Pancreas (tissue), 10 donors: ENCODE measurements around the gene CELF4. TPM values are rescaled to one million over a fixed set of nuclear protein-coding genes. Genes with fewer than 3 reads are reported as not detected.

ENCODE experiments used
- ATAC-seq, 4 donors: fragments of 200-7000 bp; cut with Tn5 transposase; one replicate each; pipeline versions ENCODE4 v1.8.0 to v1.9.1; 2020; ENCODE audit warnings: mild to moderate bottlenecking in 4 of 4, moderate library complexity in 4 of 4
- DNase-seq, 6 donors: peaks; one replicate each; pipeline ENCODE4 v3.0.0-alpha.2; 2020
- FAIRE-seq: peaks from 2 replicates; lab custom pipeline; 2012; peaks lifted over from hg19 to GRCh38; lab: Jason Lieb, UNC
- H3K27ac ChIP-seq, 4 donors: fragments of 200-600 bp; sonication (generic); 1 replicate in 3 of 4; 2 replicates in 1 of 4; pipeline versions ENCODE4 v1.5.0 to v1.8.0; 2020
- H3K27me3 ChIP-seq, 4 donors: fragments of 200-600 bp; one replicate each; pipeline ENCODE4 v1.8.0; 2021
- H3K36me3 ChIP-seq, 3 donors: fragments of 200-600 bp; sonication (generic) in 1 of 3; one replicate each; pipeline versions ENCODE4 v1.5.0 to v1.8.0; 2020 to 2021
- H3K4me1 ChIP-seq, 3 donors: fragments of 200-600 bp; one replicate each; pipeline ENCODE4 v1.8.0; 2021
- H3K4me3 ChIP-seq, 4 donors: fragments of 200-600 bp; sonication (generic) in 2 of 4; one replicate each; pipeline versions ENCODE4 v1.5.0 to v1.8.0; 2020 to 2021
- H3K9me3 ChIP-seq, 4 donors: fragments of 200-600 bp; one replicate each; pipeline ENCODE4 v1.8.0; 2021
- CTCF ChIP-seq, 4 donors: fragments of 200-600 bp; sonication (generic) in 3 of 4; IDR thresholded peaks; one replicate each; pipeline versions ENCODE4 v1.5.0 to v1.8.0; 2021; ENCODE audit warnings: antibody characterized with exemption in 4 of 4
- WGBS, 2 donors: extraction: QIAGEN DNeasy Blood & Tissue Kit; methylation state at CpG; one replicate each; pipeline ENCODE4 v1.1.7; 2013; 5-methylcytosine and 5-hydroxymethylcytosine counted together
- intact Hi-C, 3 donors: fragments of 100-400 bp; cut with DNase I; formaldehyde crosslinking; loops; one replicate each; pipeline versions ENCODE4 v1.11.1 to v1.14.2; 2022
- polyA plus RNA-seq, 2 donors: library from polyadenylated mRNA; stranded (reverse); fragments of 200-250 nt; gene quantifications; one replicate each; pipeline ENCODE4 v1.2.3, GENCODE V29; 2013
- total RNA-seq, 6 donors: library from RNA; stranded (reverse); fragmentation: NEBNext Ultra II Directional in 4 of 6; extraction: Animal tissue kit (Norgen Biotek cat#: 25700) in 4 of 6; gene quantifications; one replicate each; pipeline versions ENCODE4 v1.2.1 to v1.2.4, GENCODE V29; 2021 to 2023
- donor health status: healthy with polysubstance abuse.
- donor health status: DM: no; HTN: no; CAD: no; lungs with moderate emphysema.
- donor health status: DM: no; HTN: no; CAD: no.
- donor health status: control.
- donor health status: control.
- donor health status: Bipolar disorder and iron deficiency.
- donor health status: DM: yes; HTN: yes; CAD: no.
- donor health status: DM: no; HTN: no; CAD: no.
- donor health status: DM: no; HTN: no; CAD: no.
- donor health status: DM: yes; HTN: yes; CAD: no.

Gene CELF4
- total and polyA plus RNA-seq, 8 donors: 1.0 to 10.0 (median 2.8) TPM

- Histone ChIP-seq H3K9me3 (no peaks in the 10 kb centered on the region), H3K27ac (no peak overlapping the region), H3K4me1 (no peaks in the 10 kb centered on the region), H3K36me3 (no peaks in the 10 kb centered on the region), H3K4me3 (no peak overlapping the region), H3K27me3 (no peaks in the 10 kb centered on the region)
- TF ChIP-seq CTCF (IDR thresholded peaks at IDR 0.05): no peak
- ATAC-seq (no peak), FAIRE-seq (no peak), DNase-seq (no peak)
- intact Hi-C loops: loop anchor here in 1 of 3 donors (10.0 kb wide), 1 partner anchor 201 kb away; no protein-coding TSS in a partner anchor
- 65 to 81% methylated on average over 5 of the region's 5 CpGs for WGBS, 2 donors
Observed at GRCh38 chr18:37546272-37546537, 19.4 kb downstream of the CELF4 start.

- intact Hi-C loops: loop anchor here in 1 of 3 donors (10.0 kb wide), 1 partner anchor 201 kb away; no protein-coding TSS in a partner anchor
- no peak for TF ChIP-seq CTCF (IDR thresholded peaks at IDR 0.05)
- Histone ChIP-seq H3K4me1 (no peaks in the 10 kb centered on the region), H3K4me3 (no peak overlapping the region), H3K9me3 (no peaks in the 10 kb centered on the region), H3K36me3 (no peaks in the 10 kb centered on the region), H3K27me3 (no peaks in the 10 kb centered on the region), H3K27ac (no peak overlapping the region)
- ATAC-seq: no peak
- WGBS, 2 donors: 52 to 65% methylated on average over 19 of the region's 19 CpGs
- DNase-seq: no peak
- no peak for FAIRE-seq
Observed at GRCh38 chr18:37545461-37546271, 19.9 kb downstream of the CELF4 start.

- WGBS, 2 donors: 47 to 59% methylated on average over 5 of the region's 5 CpGs
- no peaks in the 10 kb centered on the region for H3K36me3 ChIP-seq
- H3K27me3 ChIP-seq: no peaks in the 10 kb centered on the region
- ATAC-seq: no peak
- no peaks in the 10 kb centered on the region for H3K9me3 ChIP-seq
- no peak overlapping the region for H3K27ac ChIP-seq
- H3K4me3 ChIP-seq: no peak overlapping the region
- no peaks in the 10 kb centered on the region for H3K4me1 ChIP-seq
- intact Hi-C loops: loop anchor here in 1 of 3 donors (10.0 kb wide), 1 partner anchor 200 kb away; no protein-coding TSS in a partner anchor
- no peak for TF ChIP-seq CTCF (IDR thresholded peaks at IDR 0.05)
- FAIRE-seq: no peak
- no peak for DNase-seq
Observed at GRCh38 chr18:37544713-37545112, 20.9 kb downstream of the CELF4 start.

- 55 to 69% methylated on average over 10 of the region's 10 CpGs for WGBS, 2 donors
- Histone ChIP-seq H3K36me3 (no peaks in the 10 kb centered on the region), H3K4me3 (no peak overlapping the region), H3K27ac (no peak overlapping the region), H3K9me3 (no peaks in the 10 kb centered on the region), H3K4me1 (no peaks in the 10 kb centered on the region), H3K27me3 (no peaks in the 10 kb centered on the region)
- DNase-seq (no peak), ATAC-seq (no peak), FAIRE-seq (no peak)
- no peak for TF ChIP-seq CTCF (IDR thresholded peaks at IDR 0.05)
- intact Hi-C loops: loop anchor here in 1 of 3 donors (10.0 kb wide), 1 partner anchor 199 kb away; no protein-coding TSS in a partner anchor
Observed at GRCh38 chr18:37544217-37544616, 21.4 kb downstream of the CELF4 start.

- no peak for ATAC-seq
- 64 to 70% methylated on average over 4 of the region's 4 CpGs for whole genome bisulfite sequencing, 2 donors
Observed at GRCh38 chr18:37543321-37543720, 22.3 kb downstream of the CELF4 start.

More at GRCh38 chr18:37543321-37543720, 22.3 kb downstream of the CELF4 start:
- DNase-seq: no peak
- Histone ChIP-seq H3K27ac (no peak overlapping the region), H3K9me3 (no peaks in the 10 kb centered on the region), H3K4me3 (no peak overlapping the region), H3K27me3 (peaks cover 0 to 1% (median 0%) of the 10 kb centered on the region in 4 donors), H3K4me1 (no peaks in the 10 kb centered on the region), H3K36me3 (no peaks in the 10 kb centered on the region)
- FAIRE-seq: no peak
- TF ChIP-seq CTCF (IDR thresholded peaks at IDR 0.05): no peak
- intact Hi-C loops: loop anchor here in 1 of 3 donors (10.0 kb wide), 1 partner anchor 199 kb away; no protein-coding TSS in a partner anchor
